Stimulated activated CD4-positive, alpha-beta T cell treated with anti-CD3 and anti-CD28 coated beads, Interleukin-2, amount 100 ng/mL, for 48 hours (primary cell): ENCODE results near the gene DNAJA4.

Experiments used
- DNase-seq, 2 donors: peaks; one replicate each; pipeline ENCODE4 v3.0.0-alpha.2; 2020

The DNAJA4 gene

DNA sequence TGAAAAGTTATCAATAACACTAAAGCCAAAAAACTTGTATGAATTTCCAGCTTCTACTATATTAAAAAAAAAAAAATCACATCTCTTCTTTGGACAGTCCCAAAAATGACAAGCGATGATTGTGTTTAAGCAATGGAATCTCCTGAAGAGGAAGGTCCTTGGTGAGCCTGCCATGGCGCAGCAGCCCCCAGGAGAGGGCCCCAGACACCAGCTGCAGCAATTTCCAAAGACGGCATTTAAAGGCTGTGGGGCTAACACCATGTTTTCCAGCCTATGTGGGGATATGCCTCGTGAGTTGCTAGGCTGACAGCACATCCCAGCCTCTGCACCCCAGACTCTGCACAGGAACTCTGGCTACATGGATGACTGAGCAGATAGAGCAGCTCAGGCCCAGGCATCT, 20.4 kb downstream of the DNAJA4 start:
- no peak for DNase-seq

DNA sequence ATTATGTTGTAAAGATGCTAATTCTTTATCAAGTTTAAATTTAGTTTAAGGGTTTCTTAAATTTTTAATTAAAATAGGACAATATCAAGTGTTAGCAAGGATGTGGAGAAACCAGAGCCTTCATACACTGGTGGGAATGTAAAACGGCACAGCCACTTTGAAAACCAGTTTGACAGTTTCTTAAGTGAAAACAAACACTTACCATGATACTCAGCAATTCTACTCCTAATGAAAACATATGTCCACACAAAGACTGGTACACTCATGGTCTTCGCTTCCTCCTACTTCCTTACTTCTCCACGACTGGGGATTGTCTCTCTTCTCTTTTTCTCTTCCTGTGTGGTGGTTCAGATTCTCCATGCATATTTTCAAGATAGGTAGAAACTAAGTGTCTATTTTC, 25.9 kb downstream of the DNAJA4 start:
- DNase-seq: no peak

DNA sequence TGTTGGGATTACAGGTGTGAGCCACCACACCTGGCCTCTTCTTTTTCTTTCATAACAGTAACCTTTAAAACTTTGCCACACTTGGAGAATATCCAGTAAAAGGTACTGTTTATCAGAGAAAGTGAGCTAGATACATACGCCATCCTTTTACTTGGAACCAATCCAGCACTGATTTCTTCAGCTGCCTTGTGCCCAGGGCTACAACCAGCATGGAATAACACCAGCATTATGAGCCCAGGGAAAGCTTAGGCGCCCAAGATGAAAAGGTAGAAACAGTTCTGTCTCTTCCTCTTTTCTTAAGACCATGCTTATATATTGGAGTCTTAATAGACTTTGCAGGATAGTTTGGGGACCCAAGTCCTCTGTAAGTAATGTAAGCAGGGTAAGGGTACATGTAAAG, 26.7 kb downstream of the DNAJA4 start:
- no peak for DNase-seq

DNA sequence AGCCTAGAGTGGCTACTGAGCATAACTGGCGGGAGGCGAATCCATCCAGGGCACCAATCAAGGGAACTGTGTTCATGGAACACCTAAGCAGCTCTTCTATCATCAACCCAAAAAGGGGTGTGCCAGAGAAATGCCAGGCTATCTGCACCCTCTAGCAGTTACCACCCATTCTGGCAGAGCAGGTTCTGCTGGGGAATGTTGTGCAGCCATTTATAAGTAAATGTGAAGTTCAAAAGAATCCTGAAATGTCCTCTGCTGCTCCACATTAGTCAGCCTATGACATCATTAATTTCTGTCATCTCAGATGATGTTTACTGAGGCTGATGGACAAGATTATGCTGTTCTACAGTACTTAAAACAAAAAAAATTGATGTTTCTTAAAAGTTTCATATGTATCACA, 27.3 kb downstream of the DNAJA4 start:
- no peak for DNase-seq

DNA sequence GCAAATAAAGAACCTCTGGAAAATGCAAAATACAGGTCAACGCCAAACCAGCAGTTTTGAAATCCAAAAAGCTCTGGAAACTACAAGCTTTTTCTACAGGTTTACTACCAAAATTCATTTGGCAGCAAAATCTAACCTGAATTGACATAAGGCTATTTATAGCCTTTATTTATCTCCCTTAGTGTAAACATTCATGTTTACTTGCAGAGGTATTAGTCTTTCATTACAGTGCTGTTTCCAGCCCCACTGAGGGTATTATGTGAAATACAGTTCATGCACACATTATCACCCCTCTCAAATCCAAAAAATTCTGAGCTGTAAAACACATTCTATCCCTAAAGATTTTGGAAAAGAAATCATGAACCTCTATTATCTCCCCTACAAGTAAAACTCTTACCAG, 27.9 kb downstream of the DNAJA4 start:
- DNase-seq: no peak

DNA sequence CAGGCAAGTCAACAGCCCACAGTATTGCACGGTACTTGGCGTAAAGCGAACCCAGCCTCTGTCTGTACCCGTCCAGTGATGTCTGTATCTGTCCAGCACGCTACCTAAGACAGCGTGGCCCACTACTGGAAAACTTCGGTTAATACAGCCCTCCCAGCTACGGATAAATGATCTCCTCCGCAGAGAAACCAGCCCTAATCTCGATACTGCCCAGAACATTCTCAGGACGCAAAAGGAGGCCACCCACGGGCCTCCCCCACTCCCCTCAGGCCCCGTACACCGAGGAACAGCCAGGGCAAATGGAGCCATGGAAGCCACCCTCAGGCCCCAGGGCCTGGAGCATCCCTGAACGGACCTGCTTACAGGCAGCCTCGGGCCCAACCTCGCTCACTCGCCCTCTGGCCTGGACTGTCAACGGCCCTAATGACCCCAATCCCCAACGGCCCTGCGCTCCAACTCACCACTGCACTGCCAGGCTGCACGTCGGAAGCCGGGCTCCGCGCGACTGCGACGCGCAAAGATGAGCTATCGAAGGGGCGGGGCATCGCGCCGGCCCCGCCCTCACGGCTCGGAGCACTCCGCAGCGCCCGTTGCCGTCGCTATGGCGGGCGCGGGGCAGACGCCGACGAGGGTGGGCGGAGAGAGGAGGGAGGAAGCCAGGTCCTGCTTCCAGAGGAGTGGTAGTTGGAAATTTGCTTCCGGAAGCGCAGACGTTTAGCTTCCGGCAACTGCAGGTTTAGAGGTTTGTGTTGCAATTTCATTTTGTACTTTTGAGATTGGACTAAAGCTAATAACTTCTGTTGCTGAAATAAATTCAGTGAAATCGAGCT, 35.0 kb downstream of the DNAJA4 start, which contains the start of gene SKIC8:
Gene SKIC8, minus strand, starts transcription at position 509 of the 830 bp plus-strand sequence. CDS start 3,923 bp downstream, outside the sequence.
- peak; percentile 87 to 89 for DNase-seq

DNA sequence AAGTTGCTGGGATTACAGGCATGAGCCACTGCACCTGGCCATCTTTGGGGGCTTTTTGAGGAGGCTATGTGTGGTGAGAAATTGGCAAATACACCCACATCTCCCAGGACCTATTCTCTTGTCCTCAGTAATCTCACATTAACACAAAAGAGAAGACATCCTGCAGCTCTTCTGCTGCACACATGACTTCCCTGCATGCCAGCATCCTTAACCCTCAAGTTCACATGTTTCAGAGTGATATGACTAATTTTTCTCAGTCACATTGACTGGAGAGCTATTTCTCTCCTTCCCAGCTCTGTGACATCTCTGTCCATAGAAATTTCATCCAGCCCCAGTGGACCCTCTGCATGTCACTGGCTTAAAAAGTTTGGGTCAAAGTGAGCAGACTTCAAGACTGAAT, 37.0 kb downstream of the DNAJA4 start:
- no peak for DNase-seq

DNA sequence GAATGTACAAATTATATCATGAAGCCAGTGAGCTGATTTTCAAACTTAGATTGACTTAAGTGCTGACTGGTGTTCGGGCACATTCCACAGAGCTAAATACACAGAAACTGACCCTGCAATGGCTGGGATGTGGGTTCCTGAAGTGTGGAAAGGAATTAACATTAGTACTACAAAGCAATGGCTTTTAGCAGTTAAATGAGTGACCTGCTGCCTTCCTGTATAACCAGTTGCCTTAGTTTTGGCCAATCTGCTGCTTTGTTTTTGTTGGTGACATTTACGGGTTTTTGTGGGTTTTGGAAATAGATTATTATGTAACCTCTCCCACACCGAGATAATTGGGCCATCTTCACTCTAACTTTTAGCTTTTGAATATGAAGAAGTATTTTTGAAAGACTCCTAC, 37.5 kb downstream of the DNAJA4 start:
- DNase-seq: no peak

DNA sequence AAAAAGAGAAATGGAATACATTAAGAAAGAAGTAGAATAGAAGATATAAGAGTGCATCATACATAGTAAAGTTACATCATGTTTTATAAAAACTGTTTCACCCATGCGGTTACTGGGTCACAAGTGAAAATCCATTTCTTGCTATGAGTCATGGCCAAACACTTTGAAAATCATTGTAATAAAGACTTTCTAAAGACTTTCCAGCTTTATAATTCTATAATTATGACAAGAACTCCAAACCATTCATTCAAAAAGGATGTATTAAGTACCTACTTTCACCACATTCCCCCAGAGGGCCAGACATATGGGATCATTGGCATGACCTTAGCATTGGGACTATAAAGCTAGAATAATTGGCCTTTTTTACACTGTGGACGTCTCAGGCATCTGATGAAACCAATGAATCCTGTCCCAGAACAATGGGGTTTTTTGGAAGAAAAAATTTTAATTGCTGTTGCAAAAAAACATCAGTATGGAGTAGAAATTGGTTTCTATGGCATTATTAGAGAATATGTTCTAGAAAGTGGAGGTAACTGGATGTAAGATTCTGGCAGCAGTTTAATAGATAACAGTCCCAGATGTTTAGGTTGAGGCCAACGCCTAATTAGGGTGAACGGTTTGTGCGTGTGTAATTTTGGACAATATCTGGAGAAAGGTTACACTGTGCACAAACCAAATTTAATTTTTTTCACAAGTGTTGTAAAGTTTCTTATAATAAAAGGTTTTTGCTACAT, 38.4 kb downstream of the DNAJA4 start:
- no peak for DNase-seq

DNA sequence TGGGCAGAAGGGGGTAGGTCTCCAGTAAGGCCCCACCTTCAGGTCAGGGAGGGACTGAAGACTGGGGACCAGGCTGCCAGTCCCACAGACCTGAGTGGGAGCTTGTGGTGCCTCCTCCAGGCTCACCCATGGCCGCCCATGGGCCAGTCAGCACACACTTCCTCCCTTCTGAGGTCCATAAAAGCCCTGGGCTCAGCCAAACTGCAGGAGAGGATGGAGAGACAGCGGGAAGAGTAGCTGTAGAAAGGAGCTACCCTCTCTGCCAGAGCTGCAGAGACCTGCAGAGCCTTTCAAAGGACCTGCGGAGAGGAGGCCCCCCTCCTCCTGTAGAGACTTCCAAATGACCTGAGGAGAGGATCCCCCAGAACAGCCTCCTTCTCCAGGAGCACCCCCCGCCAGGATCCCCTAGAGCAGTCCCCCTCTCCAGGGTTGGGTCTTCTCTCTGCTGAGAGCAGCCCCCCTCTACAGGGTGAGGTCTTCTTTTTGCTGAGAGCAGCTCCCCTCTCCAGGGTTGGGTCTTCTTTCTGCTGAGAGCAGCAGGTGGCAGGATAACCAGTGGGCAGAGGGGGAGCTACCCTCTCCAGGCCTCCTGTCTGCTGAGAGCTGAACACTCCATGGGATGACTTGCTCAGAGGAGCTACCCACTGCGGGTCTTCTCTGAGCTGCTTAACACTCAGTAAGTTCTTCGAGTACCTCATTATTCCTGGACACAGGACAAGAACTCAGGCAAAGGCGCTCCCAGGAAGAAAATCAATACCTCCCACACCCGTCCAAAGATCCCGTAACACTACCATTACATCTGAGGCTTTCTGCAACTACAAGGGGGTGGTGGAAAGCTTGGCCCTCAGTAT, 40.1 kb downstream of the DNAJA4 start:
- no peak for DNase-seq

DNA sequence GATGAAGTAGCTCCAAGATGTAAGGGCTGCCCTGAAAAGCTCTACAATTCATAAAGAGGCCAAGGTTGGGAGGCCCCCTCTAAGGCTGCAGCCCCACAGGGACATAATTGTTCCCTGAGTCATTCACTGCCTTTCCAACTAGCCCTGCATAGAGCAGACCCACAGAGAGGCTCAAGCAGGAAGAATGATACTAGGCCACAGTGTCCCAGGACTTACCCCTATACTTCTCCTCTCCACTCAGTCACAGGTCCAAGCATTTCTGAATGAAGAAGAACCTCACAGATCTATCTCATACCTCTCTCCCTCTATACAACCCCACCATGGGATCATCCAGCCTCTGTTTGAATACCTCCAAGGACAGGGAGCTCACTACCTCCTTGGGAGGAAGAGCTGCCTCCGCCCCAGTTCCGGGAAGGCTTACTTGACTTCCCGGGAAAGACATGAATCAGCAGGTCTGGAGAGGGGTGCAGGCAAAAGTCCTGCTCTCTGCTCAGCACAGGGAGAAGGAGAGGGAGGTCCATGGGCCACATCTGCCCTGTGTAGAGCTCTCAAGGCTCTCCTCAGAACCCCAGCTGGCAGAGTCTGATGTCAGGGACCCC, 41.9 kb downstream of the DNAJA4 start:
- DNase-seq: no peak

DNA sequence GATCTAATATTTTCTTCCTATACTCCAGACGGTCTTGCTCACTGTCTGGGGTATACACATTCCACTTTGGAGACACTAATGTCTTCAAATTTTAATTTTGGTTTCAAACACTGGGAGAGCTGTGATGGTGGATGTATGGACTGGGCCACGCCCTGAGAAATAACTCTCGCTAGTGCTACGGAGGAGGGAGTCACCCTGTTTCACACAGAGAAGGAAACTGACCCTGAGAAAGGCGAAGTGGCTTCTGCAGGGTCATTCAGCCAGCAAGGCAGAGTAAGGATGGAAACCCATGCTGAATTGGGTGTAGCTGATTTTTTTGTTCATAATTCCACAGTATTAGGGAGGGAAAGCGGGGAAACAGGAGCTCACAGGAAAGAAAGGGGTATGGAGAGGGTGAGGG, 43.6 kb downstream of the DNAJA4 start:
- DNase-seq: no peak

DNA sequence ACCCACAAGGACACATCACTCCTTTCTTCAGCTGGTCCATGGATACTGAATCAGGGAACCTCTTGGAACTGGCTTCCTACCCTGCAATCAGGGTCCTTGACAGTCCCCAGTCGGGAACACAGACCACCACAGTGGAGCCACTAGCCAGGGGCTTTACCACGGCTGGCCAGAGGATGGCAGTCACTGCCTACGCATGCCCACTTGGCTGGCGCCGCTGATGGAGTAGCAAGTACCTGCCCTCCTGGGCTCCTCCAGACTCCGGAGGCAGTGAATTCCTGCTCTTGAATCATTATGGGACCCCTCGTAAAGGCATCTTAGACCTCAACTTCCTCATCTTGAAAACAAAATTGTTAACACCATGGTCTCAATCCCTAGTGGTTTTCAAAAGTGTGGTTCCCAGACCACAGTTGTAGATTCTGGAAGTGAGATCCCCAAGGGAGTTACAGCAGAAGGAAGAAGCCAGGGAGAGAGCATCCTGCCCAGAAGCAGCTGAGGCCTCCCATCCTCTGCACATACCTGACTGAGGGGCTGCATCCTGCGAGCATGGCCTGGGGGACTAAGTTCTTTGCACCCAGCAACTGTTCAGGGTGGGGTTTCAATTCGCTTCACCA, 44.2 kb downstream of the DNAJA4 start:
- DNase-seq: peak; percentile 41 to 46

DNA sequence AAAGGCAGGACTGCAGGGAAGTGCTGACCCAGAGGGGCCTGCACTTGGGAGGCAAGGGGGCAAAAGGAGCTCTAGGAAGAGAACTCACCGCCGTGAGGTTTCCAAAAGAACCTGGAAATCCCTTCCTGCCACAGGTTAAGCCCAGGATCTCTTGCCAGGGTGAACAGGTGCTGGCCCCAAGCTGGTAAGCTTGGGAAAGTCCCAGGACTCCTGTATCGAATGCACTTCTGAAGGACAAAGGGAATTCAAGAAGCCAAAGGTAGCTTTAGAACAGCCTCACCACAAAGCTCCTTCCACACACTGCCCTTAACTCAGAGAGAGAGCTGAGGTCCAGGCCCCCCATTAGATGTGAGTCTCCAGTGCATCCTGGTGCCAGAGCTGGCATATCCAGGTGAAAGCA, 46.9 kb downstream of the DNAJA4 start:
- no peak for DNase-seq

DNA sequence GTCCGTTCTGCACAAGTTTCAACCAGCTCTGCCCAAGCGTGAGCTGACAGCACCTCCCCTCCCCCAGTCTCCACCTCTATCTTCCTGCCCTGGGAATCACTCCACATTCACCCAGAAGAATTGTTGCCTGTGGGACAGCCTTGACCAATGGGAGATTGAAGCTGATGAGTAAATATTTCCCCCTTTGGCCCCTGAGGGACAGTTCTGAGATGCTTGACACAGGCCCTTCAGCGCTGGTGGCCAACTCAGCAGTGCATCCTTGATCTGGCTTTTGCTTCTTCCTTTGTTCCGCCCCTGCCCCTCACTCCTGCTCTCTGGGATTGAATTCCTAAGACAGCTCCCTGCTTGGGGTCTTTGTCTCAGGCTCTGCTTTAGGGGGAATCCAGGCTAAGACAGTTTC, 48.2 kb downstream of the DNAJA4 start:
- DNase-seq: no peak

DNA sequence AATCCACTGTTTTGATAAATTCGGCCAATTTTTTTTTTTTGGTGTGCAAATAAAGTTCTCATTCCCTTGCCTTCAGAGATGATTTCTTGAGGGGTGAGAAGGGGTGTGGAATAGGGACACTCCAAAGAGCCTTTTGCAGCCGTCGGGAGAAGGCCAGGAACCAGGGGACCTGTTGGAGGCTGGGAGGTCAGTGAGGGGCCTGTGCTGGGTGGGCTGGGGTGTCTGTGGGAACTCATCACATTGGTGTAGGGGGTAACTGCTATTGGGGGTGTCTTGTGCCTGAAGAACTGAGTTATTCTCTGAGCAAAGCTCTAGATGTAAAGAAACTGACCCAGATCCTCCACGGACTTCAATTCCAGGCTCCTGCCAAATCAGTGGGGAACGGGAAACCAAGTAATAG, 48.6 kb downstream of the DNAJA4 start:
- DNase-seq: no peak

DNA sequence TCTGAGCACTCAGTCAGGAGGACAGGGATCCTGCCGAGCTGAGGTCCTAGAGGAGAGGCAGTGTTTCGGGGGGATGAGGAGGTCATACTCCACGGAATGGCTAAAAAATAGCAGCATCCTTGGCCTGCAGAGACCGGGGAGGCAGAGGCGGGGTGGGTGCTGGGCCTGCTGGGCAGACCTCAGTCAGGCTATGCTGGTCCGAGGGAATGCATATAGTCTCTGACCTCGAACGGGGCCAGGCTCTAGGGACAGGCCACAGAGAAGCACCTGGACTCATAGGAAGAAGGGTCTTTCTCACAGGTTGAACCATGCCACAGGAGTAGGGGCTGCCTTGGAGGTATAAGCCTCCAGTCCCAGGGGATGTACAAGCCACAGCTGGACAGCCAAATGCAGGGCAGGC, 49.0 kb downstream of the DNAJA4 start:
- no peak for DNase-seq

DNA sequence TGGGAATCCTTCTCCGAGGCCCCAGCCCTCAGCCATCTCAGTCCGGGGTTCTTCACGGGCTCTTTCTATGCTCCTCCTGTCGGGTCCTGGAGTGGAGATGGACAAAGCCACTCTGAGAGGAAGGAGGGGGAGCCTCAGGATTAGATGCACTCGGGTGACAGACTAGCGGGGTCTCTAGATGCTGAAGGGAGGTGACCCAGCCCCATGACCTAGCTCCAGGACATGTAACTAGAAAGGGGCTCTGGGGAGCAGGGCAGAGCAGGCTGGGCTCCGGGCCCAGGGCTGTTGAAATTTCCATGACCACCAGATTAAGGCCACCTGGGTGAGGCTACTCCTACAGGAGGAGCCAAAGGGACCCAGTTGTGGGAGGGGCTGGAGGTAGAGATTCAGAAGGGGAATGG, 49.8 kb downstream of the DNAJA4 start:
- no peak for DNase-seq

DNA sequence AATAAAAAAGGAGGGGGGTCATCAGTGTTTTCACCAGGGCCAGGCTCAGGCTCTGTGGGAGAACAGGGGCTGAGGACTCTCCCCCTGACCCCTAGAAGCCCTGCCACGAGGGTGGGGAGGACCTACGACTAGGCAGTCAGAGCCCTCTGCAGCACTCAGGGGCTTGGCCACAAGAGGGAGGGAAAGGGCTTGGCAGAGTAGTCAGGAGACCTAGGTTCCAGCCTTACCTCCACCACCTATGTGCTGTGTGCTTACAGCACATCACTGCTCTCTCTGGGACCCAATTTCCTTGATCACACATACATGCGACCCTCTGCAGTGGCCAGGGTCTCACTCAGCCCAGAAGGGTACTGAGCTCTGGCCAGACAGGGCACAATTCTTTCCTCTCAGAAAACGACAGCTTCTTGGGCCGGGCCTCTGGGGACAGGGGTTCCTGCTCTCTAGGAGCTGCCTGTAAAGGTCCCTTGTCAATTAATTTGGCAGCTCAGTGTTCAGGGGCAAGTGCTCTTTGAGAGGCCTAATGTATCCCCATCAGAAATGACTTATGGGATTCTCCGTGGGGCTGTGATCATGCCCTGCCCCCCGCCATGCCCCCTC, 51.4 kb downstream of the DNAJA4 start:
- DNase-seq: no peak

DNA sequence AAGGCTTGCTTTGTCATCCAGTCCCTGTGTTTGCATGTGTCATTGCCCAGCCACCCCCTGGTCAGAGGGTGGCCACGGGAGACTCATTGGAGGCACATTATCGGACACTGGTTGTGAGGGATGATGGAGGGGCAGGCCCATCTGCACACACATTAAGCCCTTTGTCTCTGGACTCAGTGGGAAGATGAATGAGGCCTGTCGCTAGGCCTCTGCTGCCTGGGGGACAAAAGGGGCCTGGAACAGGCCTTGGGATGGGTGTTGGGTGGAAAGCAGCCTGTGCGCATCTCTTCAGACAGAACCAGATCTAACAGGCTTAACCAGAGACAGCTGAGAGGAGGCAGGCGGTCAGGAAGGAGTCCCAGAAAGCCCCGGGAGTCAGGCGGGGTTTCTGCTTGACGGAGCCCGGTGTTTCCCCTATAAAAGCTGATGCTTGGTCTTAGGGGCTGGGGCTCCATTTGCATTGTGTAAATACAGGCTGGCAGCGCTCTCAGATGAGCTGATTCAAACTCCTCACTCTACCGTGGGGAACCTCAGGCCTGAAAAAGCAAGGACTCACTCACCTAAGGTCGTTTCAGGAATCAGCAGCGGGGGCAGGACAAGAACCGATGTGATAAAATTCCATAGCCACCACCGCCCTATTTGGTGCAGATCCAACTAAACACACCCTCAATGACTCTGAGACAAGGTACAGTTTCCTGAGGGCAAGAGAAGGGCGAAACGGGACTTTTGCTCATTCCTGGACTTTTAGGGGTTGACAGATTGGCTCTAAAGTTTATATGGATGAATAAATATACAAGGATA, 52.1 kb downstream of the DNAJA4 start:
- no peak for DNase-seq

DNA sequence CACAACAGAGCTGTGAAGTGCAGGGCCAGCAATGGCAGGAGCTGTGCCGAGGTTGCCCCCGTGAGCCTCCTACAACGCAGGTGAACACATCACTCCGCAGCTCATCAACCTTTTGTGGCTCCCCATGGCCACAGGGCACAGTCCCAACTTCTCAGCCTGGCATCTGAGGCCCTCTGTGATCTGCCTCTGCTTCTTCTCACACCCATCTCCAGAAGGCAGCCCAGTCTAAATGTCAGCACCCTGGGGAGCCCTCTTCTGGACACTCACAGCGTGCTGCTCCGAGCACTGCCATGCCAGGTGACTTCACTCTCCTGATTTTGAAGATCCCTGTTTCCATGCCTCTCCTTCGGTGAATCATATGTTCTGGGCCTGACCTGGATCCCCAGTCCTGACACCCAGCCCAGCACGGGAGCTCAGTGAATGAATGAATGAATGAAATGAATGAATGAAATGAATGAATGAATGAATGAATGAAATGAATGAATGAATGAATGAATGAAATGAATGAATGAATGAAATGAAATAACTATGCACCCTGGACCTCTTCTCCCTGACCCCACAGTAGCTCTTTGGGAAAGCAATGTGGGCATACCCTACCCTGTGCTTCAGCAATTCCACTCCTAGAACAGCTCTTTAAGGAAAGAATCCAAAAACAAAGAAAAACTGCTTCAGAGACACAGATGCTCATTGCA, 52.9 kb downstream of the DNAJA4 start:
- no peak for DNase-seq
